Nephron progenitor cell (in vitro differentiated cells): ENCODE results near the gene MEGF10.

Experiments used
- DNase-seq: peaks from one replicate; pipeline ENCODE4 v3.0.0; 2021
- H3K27ac Mint-ChIP-seq: 2 replicates; pipeline ENCODE4 v1.8.0; 2021; ENCODE audit warnings: mild to moderate bottlenecking, moderate library complexity, mixed read lengths
- H3K27me3 Mint-ChIP-seq: 2 replicates; pipeline ENCODE4 v1.8.0; 2021; ENCODE audit warnings: mild to moderate bottlenecking, low read depth, mixed read lengths; ENCODE audit not compliant: poor library complexity
- H3K36me3 Mint-ChIP-seq: 2 replicates; pipeline ENCODE4 v1.8.0; 2021; ENCODE audit warnings: low read depth, mixed read lengths
- H3K4me1 Mint-ChIP-seq: 2 replicates; pipeline ENCODE4 v1.8.0; 2021; ENCODE audit warnings: mixed read lengths
- H3K4me3 Mint-ChIP-seq: 2 replicates; pipeline ENCODE4 v1.8.0; 2021; ENCODE audit warnings: mild to moderate bottlenecking, moderate library complexity, mixed read lengths
- H3K9me3 Mint-ChIP-seq: 2 replicates; pipeline ENCODE4 v1.8.0; 2021; ENCODE audit warnings: mild to moderate bottlenecking, moderate library complexity, mixed read lengths
- CTCF ChIP-seq: fragments of 200-600 bp; sonication (generic); IDR thresholded peaks from 2 replicates; pipeline ENCODE4 v1.5.0; 2021; ENCODE audit warnings: antibody characterized with exemption

MEGF10 gene

GRCh38 chr5:127320032-127320965, 29.7 kb downstream of the MEGF10 start:
- Mint-ChIP-seq H3K27me3 (no peaks in the 10 kb centered on the region), H3K4me3 (no peak overlapping the region), H3K36me3 (no peaks in the 10 kb centered on the region), H3K4me1 (peaks cover 4% of the 10 kb centered on the region), H3K9me3 (no peaks in the 10 kb centered on the region), H3K27ac (no peak overlapping the region)
- no peak for TF ChIP-seq CTCF
- DNase-seq, result no peak

- H3K9me3 Mint-ChIP-seq, result no peaks in the 10 kb centered on the region
- no peak for TF ChIP-seq CTCF
- no peaks in the 10 kb centered on the region for H3K27me3 Mint-ChIP-seq
- H3K4me1 Mint-ChIP-seq, result no peaks in the 10 kb centered on the region
- no peaks in the 10 kb centered on the region for H3K36me3 Mint-ChIP-seq
- no peak overlapping the region for H3K27ac Mint-ChIP-seq
- H3K4me3 Mint-ChIP-seq, result no peak overlapping the region
- no peak for DNase-seq
These were observed 30.9 kb downstream of the MEGF10 start for GRCh38 chr5:127321465-127321864.

GRCh38 chr5:127322403-127322802, 31.8 kb downstream of the MEGF10 start:
- no peak for TF ChIP-seq CTCF
- Mint-ChIP-seq H3K27me3 (no peaks in the 10 kb centered on the region), H3K27ac (no peak overlapping the region), H3K4me1 (no peaks in the 10 kb centered on the region), H3K4me3 (no peak overlapping the region), H3K9me3 (no peaks in the 10 kb centered on the region), H3K36me3 (no peaks in the 10 kb centered on the region)
- DNase-seq, result no peak

GRCh38 chr5:127324756-127325155, 34.2 kb downstream of the MEGF10 start:
- DNase-seq, result no peak
- no peak for TF ChIP-seq CTCF
- no peaks in the 10 kb centered on the region for H3K36me3 Mint-ChIP-seq
- no peaks in the 10 kb centered on the region for H3K9me3 Mint-ChIP-seq
- H3K27me3 Mint-ChIP-seq, result peaks cover 3% of the 10 kb centered on the region
- no peaks in the 10 kb centered on the region for H3K4me1 Mint-ChIP-seq
- H3K27ac Mint-ChIP-seq, result no peak overlapping the region
- no peak overlapping the region for H3K4me3 Mint-ChIP-seq

- no peak for TF ChIP-seq CTCF
- Mint-ChIP-seq H3K27ac (no peak overlapping the region), H3K4me1 (no peaks in the 10 kb centered on the region), H3K27me3 (peaks cover 10% of the 10 kb centered on the region), H3K36me3 (no peaks in the 10 kb centered on the region), H3K9me3 (no peaks in the 10 kb centered on the region), H3K4me3 (no peak overlapping the region)
- DNase-seq, result no peak
These were observed 35.8 kb downstream of the MEGF10 start for GRCh38 chr5:127326431-127326830.
